Liver (tissue), 3 donors: ENCODE results near the gene LYPD4.

Experiments used
- CTCF ChIP-seq: fragments of 150-350 bp; IDR thresholded peaks from 2 replicates; pipeline ENCODE4 v1.5.1; 2017; ENCODE audit warnings: improper control_type of control experiment, low read depth, low read length; ENCODE audit not compliant: missing input control
- GABPA ChIP-seq, 2 donors: IDR thresholded peaks in 1 of 2; conservative IDR thresholded peaks in 1 of 2; 2 replicates each; pipeline ENCODE4 v1.6.1; 2016; ENCODE audit warnings: antibody characterized with exemption in 2 of 2, mild to moderate bottlenecking in 1 of 2, moderate library complexity in 1 of 2
- JUND ChIP-seq, 2 donors: IDR thresholded peaks; 2 replicates each; pipeline ENCODE4 v1.6.1; 2016; ENCODE audit warnings: antibody characterized with exemption in 2 of 2
- TAF1 ChIP-seq: conservative IDR thresholded peaks from 2 replicates; pipeline ENCODE4 v1.6.1; 2016; ENCODE audit warnings: antibody characterized with exemption, mild to moderate bottlenecking
- YY1 ChIP-seq: IDR thresholded peaks from 2 replicates; pipeline ENCODE4 v1.6.1; 2016; ENCODE audit warnings: antibody characterized with exemption, mild to moderate bottlenecking
- TF ChIP-seq, protein P1 (sequence below): IDR thresholded peaks from 2 replicates; pipeline ENCODE4 v1.6.1; 2016; ENCODE audit warnings: antibody characterized with exemption
- TF ChIP-seq, protein P2 (sequence below): IDR thresholded peaks from 2 replicates; pipeline ENCODE4 v1.6.1; 2016; ENCODE audit warnings: antibody characterized with exemption, mild to moderate bottlenecking
- donor health status: healthy.
- donor health status: healthy.

- TF ChIP-seq CTCF (no peak), JUND (IDR thresholded peaks at IDR 0.05) (no peak), TAF1 (no peak), GABPA (IDR thresholded peaks at IDR 0.05 in 1 of 2, conservative IDR thresholded peaks at IDR 0.05 in 1 of 2) (no peak), YY1 (no peak)
- TF ChIP-seq, protein P1, sequence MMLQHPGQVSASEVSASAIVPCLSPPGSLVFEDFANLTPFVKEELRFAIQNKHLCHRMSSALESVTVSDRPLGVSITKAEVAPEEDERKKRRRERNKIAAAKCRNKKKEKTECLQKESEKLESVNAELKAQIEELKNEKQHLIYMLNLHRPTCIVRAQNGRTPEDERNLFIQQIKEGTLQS = no peak
- TF ChIP-seq, protein P2, sequence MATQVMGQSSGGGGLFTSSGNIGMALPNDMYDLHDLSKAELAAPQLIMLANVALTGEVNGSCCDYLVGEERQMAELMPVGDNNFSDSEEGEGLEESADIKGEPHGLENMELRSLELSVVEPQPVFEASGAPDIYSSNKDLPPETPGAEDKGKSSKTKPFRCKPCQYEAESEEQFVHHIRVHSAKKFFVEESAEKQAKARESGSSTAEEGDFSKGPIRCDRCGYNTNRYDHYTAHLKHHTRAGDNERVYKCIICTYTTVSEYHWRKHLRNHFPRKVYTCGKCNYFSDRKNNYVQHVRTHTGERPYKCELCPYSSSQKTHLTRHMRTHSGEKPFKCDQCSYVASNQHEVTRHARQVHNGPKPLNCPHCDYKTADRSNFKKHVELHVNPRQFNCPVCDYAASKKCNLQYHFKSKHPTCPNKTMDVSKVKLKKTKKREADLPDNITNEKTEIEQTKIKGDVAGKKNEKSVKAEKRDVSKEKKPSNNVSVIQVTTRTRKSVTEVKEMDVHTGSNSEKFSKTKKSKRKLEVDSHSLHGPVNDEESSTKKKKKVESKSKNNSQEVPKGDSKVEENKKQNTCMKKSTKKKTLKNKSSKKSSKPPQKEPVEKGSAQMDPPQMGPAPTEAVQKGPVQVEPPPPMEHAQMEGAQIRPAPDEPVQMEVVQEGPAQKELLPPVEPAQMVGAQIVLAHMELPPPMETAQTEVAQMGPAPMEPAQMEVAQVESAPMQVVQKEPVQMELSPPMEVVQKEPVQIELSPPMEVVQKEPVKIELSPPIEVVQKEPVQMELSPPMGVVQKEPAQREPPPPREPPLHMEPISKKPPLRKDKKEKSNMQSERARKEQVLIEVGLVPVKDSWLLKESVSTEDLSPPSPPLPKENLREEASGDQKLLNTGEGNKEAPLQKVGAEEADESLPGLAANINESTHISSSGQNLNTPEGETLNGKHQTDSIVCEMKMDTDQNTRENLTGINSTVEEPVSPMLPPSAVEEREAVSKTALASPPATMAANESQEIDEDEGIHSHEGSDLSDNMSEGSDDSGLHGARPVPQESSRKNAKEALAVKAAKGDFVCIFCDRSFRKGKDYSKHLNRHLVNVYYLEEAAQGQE = no peak
Measured at GRCh38 chr19:41847351-41848105, 3.0 kb upstream of the LYPD4 start.
